Measurements from ENCODE around the gene ZNF837. TPM values are rescaled to one million over a fixed set of nuclear protein-coding genes. Genes with fewer than 3 reads are reported as not detected.
"Not testable (repeated sequence)": the region's sequence is repeated elsewhere in the genome, so short reads cannot be mapped to it uniquely, and the experiment has no call there.

The ZNF837 gene
- polyA plus RNA-seq (ENCODE audit: insufficient read length): 1.6 TPM

DNA sequence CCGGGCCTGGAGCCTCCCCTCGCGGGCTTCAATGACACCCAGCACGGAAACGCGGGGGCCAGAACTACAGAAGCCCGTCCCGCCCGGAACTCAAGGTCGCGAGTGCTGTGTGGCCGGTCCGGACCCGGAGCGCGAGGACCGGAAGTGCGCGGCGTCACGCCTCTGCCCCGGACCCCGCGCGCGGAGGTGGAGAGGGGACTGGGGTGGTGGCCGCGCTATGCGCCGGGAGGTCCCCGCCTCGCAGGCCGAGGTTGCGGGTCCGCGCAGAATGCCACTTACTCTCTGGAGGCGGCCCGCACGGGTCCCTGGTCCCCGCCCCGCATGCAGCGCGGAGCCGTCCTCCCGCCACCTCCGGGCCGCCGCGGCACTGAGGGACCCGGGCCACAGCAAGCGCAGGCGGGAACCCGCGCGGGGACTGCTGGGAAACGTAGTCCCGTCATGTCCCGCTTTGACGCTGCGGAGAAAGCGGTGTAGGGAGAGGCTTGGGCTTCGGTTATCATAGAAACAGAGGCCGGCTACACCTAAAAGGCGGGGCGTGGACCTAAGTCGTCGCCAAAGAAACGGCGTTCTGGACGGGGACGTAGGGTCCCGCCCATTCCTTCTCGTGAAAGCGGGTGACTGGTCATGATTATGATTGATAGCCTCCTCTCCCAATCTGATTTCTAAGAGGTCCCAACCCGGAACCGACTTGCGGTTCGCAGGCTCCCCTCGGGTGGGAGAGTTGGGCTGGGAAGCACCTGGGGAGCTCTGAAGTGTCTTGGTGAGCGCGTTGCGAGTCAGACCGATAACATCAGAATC, at the start of gene ZNF837:
Gene ZNF837, minus strand, starts transcription at position 369 of the 798 bp plus-strand sequence. CDS start 11,698 bp downstream, outside the sequence.
- DNase-seq: peak; percentile 100

DNA sequence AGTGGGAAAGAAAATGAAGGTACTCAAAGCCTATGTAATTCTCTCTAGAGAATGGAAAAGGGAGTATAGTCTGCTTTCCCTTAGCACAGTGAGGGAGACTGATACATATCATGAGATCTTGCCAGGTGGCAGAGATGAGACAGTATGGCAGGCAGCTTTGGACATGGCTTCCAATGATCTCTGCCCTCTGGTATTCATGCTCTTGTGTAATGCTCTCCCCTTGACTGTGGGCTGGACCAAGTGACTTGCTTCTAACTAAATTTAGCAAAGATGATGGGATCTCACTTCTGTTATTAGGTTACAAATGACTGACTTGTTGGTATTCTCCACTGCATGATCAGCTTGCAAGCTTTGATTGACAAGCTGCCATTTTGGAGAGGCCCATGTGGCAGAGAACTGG, 48.9 kb upstream of the ZNF837 start:
- no peak for DNase-seq

DNA sequence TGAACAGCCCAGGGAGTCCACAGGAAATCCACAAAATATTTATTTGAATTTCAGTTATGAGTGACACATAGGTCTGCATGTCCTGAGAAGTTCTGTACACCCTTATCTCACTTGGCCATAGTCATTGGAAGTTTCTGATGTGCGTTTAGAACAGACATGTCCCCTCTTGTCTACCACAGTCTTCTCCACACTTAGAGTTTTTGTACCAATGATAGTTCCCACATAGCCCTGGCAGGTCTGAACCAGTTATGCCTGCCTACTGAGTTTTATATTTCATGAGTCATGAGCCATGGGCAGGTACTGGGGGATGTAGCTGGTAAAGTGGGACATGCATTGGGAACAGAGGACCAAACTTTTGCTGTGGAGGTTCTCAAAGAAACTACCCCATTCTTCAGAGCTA, 47.8 kb upstream of the ZNF837 start:
- DNase-seq: no peak

DNA sequence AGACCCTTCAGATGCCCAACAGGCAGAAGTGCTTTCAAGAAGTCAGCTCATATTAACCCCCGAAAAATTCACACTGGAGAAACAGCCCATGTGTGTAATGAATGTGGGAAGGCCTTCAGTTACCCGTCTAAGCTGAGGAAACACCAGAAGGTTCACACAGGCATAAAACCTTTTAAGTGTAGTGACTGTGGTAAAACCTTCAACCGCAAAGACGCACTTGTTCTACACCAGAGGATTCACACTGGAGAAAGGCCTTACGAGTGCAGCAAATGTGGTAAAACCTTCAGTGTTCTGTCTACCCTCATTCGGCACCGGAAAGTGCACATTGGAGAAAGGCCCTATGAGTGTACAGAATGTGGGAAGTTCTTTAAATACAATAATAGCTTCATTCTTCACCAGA, 36.2 kb upstream of the ZNF837 start:
- no peak for DNase-seq

- DNase-seq: no peak
Measured at GRCh38 chr19:58416604-58417003, 35.8 kb upstream of the ZNF837 start.

DNA sequence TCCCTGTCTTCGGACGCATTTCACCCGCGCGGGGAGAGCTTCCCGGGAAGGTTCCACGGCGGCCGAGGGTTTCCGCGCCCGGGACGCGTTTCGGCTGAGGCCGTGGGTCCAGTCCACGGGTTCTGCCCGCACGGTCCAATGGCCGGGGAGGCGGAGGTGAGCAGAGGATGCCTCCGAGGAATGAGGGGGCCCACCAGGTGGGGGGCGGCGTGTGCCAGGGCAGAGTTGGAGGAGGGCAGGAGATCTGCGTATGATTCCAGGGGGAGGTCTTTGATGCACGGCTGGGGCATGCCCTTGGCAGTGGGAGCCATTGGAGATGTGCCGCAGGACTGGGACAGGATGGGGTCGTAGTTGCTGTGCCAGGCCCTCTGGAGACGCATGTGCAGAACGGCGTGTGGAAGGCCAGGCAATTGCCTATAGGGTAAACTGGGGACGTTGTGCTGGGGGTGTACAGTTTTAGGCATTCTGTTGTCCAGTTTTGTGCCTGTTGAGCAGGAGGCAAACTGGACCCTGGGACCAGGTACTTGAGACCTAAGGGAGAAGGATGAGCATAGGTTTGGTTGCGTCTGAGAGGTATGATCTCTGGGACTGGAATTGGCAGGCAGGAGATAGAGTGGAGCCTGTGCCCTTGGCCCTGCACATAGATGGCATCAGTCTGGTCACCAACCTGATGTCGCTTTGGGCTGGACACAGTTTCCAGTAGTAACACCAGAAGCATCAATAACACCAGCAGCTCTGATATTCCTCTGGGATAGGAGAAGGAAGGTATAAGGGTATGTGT, 28.4 kb upstream of the ZNF837 start:
- no peak for DNase-seq

GRCh38 chr19:58408152-58409009, 27.6 kb upstream of the ZNF837 start, which contains the start of gene ZNF584:
Gene ZNF584 (plus strand): TSS chr19:58408649. CDS start chr19:58409148, 499 bp downstream.
- peak; percentile 95 for DNase-seq

DNA sequence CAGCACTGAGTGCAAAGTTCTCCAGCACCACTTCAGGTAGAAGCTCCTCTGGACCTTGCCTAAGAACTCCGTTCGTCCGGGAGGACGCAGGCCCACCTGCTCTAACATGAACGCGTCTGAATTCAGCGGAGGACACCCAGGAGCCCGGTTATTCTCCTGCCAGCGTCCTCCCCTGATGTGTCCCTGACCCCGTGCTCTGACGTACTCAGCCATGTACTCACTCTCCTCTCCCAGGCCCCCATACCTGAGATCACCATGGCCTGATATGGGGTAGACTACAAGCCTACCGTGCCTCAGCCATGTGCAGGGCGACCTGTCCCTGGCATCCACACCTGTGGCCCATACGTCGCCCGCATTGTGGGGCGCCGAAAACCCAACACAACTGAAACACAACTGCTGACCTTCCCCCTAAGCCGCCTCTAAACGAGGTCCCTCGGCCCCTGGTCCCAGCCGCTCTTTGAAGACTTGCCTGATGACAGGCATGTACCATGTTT, 26.9 kb upstream of the ZNF837 start:
- DNase-seq: no peak

- no peak for DNase-seq
Measured at GRCh38 chr19:58406818-58407657, 26.2 kb upstream of the ZNF837 start.

DNA sequence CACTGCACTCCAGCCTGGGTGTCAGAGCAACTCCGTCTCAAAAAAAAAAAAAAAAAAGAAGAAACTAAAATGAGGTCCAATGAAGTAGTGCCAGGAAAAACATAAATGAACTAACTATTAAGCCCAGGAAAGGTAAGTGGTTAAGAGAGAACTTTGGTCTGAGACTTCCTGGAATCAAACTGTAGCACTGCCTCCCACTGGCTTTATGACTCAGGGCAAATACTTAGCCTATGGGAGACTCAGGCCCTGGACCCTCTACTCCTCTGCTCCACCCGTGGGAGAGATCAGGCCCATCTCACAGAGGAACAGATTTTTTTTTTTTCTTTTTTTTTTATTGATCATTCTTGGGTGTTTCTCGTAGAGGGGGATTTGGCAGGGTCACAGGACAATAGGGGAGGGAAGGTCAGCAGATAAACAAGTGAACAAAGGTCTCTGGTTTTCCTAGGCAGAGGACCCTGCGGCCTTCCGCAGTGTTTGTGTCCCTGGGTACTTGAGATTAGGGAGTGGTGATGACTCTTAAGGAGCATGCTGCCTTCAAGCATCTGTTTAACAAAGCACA, 23.2 kb upstream of the ZNF837 start:
- DNase-seq: not testable (repeated sequence)

- DNase-seq: no peak
Measured at GRCh38 chr19:58401840-58402421, 21.1 kb upstream of the ZNF837 start.

- peak; percentile 100 for DNase-seq
Measured at GRCh38 chr19:58400916-58401839, 20.3 kb upstream of the ZNF837 start.

- DNase-seq: no peak
Measured at GRCh38 chr19:58400316-58400915, 19.6 kb upstream of the ZNF837 start.

DNA sequence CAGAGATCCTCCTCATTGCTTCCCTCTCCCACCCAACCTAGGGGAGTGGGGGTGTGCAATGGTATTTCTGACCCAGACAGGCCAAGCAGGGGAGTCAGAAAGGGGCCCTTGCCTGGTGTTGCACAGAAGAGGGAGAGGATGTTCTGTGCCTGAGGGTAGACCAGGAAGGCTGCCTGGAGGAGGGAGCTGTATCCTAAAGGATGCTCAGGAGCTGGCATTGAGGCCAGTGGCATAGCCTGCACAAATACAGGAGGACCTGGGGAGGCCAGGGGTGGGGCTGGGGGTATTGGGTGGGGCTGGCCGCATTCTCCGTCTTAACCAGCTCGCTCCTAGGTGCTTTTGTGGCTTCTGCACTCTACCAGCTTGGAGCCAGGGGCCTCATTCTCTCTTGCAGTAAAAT, 19.1 kb upstream of the ZNF837 start:
- DNase-seq: no peak

GRCh38 chr19:58398545-58398944, 17.7 kb upstream of the ZNF837 start:
- DNase-seq: no peak

DNA sequence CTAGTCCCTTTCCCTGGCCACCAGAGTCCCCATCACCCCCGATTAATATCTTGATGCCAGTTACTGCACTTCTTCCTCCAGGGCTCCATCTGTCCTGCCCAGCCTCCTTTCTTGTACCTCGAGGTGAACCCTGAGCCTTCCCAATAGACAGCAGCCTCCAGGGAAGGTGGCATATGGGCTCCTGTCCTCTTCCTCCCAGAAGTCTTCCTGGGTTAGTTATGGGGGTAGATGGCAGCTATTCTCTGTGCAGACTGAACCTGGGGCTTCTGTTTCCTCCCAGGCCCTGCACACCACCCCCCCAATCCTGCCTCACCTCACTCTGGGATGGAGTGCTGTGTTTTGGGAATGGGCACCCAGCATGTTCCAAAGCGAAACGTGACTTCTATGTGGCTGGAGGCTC, 17.3 kb upstream of the ZNF837 start:
- no peak for DNase-seq

- no peak for DNase-seq
Measured at GRCh38 chr19:58397533-58398037, 16.8 kb upstream of the ZNF837 start.

- DNase-seq: no peak
Measured at GRCh38 chr19:58396691-58397532, 16.1 kb upstream of the ZNF837 start.

All from hindlimb muscle (tissue), 1 donor.